ENCODE data around the gene SFMBT1.

DNA sequence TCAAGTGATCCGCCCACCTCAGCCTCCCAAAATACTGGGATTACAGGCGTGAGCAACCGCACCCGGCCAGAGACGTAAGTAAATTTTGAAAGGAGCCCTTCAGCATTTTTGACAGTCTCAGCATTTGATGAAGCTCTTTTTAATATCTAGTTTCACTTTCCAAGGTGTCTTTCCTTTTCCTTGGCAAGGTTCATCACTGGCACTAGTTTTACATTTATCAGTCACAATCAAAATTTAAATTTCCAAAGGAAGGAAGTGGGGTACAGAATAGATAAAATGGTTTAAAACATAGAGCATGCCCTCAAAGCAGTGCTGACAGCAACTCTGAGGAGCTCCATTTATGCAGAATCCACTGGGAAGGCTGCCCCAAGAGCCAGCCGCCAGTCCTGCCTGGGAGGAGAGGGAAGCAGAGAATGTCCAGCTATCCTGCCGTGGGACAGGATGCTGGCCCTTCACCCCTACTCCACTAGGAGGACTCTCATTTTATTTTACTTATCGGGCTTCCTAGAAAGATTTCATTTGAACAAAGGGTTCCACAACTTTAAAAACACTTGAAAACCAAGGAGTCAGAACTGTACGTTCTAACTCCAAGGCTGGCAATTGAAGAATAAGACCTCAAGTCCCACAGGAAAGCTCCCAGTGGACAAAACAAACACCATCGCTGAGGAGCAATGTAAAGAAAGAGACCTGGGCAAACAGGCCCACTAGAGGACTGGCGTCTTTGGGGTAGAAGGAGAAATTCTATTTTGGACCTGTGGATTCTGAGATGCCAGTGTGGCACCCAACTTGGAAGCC is 9.9 kb downstream of the SFMBT1 start:
- TF ChIP-seq TAF1 (IDR thresholded peaks at IDR 0.05; ENCODE audit: borderline replicate concordance, insufficient read depth, low read length), result no peak
- no peak for TF ChIP-seq REST (IDR thresholded peaks at IDR 0.05; ENCODE audit: insufficient read depth in 1 of 2, low read depth in 2 of 2, low read length in 2 of 2)

Measured in PFSK-1 (cell line).